HEK293 (cell line): ENCODE measurements around the gene KRTAP9-7.
A peak's percentile ranks its signal among the peaks of the same experiment; 100 is the strongest.

Source experiments
- CTCF ChIA-PET: fragments of 350-600 bp; formaldehyde crosslinking; extraction: SDS; loops from one replicate; lab custom pipeline; 2021; ENCODE audit warnings: antibody characterized with exemption; lab: Yijun Ruan, JAX
- POLR2A ChIA-PET: fragments of 300-600 bp; formaldehyde crosslinking; extraction: SDS; loops from one replicate; lab custom pipeline; 2020; ENCODE audit warnings: antibody characterized with exemption, inconsistent platforms; lab: Yijun Ruan, JAX
- H3K27ac ChIP-seq: fragments of 200-500 bp; sonication (Bioruptor generic); 2 replicates; pipeline ENCODE4 v1.5.1; 2014; ENCODE audit warnings: low read depth, low read length, control low read depth, inconsistent platforms; ENCODE audit errors: extremely low read depth
- H3K36me3 ChIP-seq, 2 experiments: fragments of 200-500 bp in 1 of 2; sonication (Bioruptor generic) in 1 of 2; 1 replicate in 1 of 2; 2 replicates in 1 of 2; pipeline ENCODE4 v1.5.1; 2014 to 2017; ENCODE audit warnings: inconsistent platforms in 2 of 2, low read length in 2 of 2; ENCODE audit not compliant: control insufficient read depth in 2 of 2, insufficient read depth in 1 of 2
- H3K4me1 ChIP-seq: fragments of 200-500 bp; sonication (Bioruptor generic); 2 replicates; pipeline ENCODE4 v1.5.1; 2014; ENCODE audit warnings: mild to moderate bottlenecking, low read length, inconsistent platforms; ENCODE audit not compliant: control insufficient read depth, insufficient read depth
- H3K4me3 ChIP-seq: 2 replicates; pipeline ENCODE4 v1.5.1; 2011; ENCODE audit warnings: low read depth, mild to moderate bottlenecking, control low read depth, low read length, moderate library complexity
- H3K9me3 ChIP-seq: fragments of 200-500 bp; sonication (Bioruptor generic); 2 replicates; pipeline ENCODE4 v1.5.1; 2014; ENCODE audit warnings: low read depth, low read length, inconsistent platforms; ENCODE audit not compliant: control insufficient read depth, insufficient read depth
- CTCF ChIP-seq: fragments of 450-650 bp; formaldehyde crosslinking; IDR thresholded peaks from 2 replicates; pipeline ENCODE4 v1.5.1; 2016; ENCODE audit warnings: missing biosample characterization, missing genetic modification characterization
- KLF16 ChIP-seq: fragments of 450-650 bp; formaldehyde crosslinking; IDR thresholded peaks from 2 replicates; pipeline ENCODE4 v1.5.1; 2017; ENCODE audit warnings: missing biosample characterization, missing genetic modification characterization
- SP3 ChIP-seq: fragments of 450-650 bp; formaldehyde crosslinking; IDR thresholded peaks from 2 replicates; pipeline ENCODE4 v1.5.1; 2016; ENCODE audit warnings: missing biosample characterization, missing genetic modification characterization
- ZBTB48 ChIP-seq: fragments of 450-650 bp; formaldehyde crosslinking; IDR thresholded peaks from 2 replicates; pipeline ENCODE4 v1.5.1; 2016; ENCODE audit warnings: missing biosample characterization, missing genetic modification characterization
- ZFP37 ChIP-seq: fragments of 450-650 bp; formaldehyde crosslinking; IDR thresholded peaks from 2 replicates; pipeline ENCODE4 v1.5.1; 2016; ENCODE audit warnings: missing biosample characterization, missing genetic modification characterization
- ZNF121 ChIP-seq: fragments of 450-650 bp; formaldehyde crosslinking; IDR thresholded peaks from 2 replicates; pipeline ENCODE4 v1.5.1; 2016; ENCODE audit warnings: missing biosample characterization, missing genetic modification characterization
- ZNF138 ChIP-seq: fragments of 450-650 bp; formaldehyde crosslinking; IDR thresholded peaks from 2 replicates; pipeline ENCODE4 v1.5.1; 2016; ENCODE audit warnings: missing biosample characterization, missing genetic modification characterization, borderline replicate concordance
- ZNF274 ChIP-seq, 2 experiments: fragments of 200-500 bp in 1 of 2; fragments of 450-650 bp in 1 of 2; sonication (Bioruptor generic) in 1 of 2; formaldehyde crosslinking in 1 of 2; IDR thresholded peaks; 2 replicates each; pipeline versions ENCODE4 v1.5.1 to v1.6.1; 2014 to 2016; ENCODE audit warnings: borderline replicate concordance in 1 of 2, inconsistent platforms in 1 of 2, low read length in 1 of 2, missing biosample characterization in 1 of 2, missing genetic modification characterization in 1 of 2
- ZNF354C ChIP-seq: fragments of 450-650 bp; formaldehyde crosslinking; IDR thresholded peaks from 2 replicates; pipeline ENCODE4 v1.5.1; 2016; ENCODE audit warnings: missing biosample characterization, missing genetic modification characterization, low read depth, borderline replicate concordance
- ZNF404 ChIP-seq: fragments of 450-650 bp; formaldehyde crosslinking; IDR thresholded peaks from 2 replicates; pipeline ENCODE4 v1.5.1; 2017; ENCODE audit warnings: missing biosample characterization, missing genetic modification characterization
- ZNF433 ChIP-seq: fragments of 450-650 bp; formaldehyde crosslinking; IDR thresholded peaks from 2 replicates; pipeline ENCODE4 v1.5.1; 2016; ENCODE audit warnings: missing biosample characterization, missing genetic modification characterization, low read depth
- ZNF571 ChIP-seq: fragments of 450-650 bp; formaldehyde crosslinking; IDR thresholded peaks from 2 replicates; pipeline ENCODE4 v1.5.0; 2017; ENCODE audit warnings: missing biosample characterization, missing genetic modification characterization
- ZNF623 ChIP-seq: fragments of 450-650 bp; formaldehyde crosslinking; IDR thresholded peaks from 2 replicates; pipeline ENCODE4 v1.5.1; 2016; ENCODE audit warnings: missing biosample characterization, missing genetic modification characterization
- ZNF654 ChIP-seq: fragments of 450-650 bp; formaldehyde crosslinking; IDR thresholded peaks from 2 replicates; pipeline ENCODE4 v1.5.1; 2016; ENCODE audit warnings: low read depth, missing biosample characterization, missing genetic modification characterization
- ZNF658 ChIP-seq: fragments of 450-650 bp; formaldehyde crosslinking; IDR thresholded peaks from 2 replicates; pipeline ENCODE4; 2016; ENCODE audit warnings: missing biosample characterization, missing genetic modification characterization
- ZNF664 ChIP-seq: fragments of 450-650 bp; formaldehyde crosslinking; IDR thresholded peaks from 2 replicates; pipeline ENCODE4 v1.5.1; 2016; ENCODE audit warnings: missing biosample characterization, missing genetic modification characterization
- ZNF670 ChIP-seq: fragments of 450-650 bp; formaldehyde crosslinking; IDR thresholded peaks from 2 replicates; pipeline ENCODE4 v1.5.1; 2016; ENCODE audit warnings: missing biosample characterization, missing genetic modification characterization, low read depth

KRTAP9-7 gene

GRCh38 chr17:41318231-41318630, 42.7 kb downstream of the KRTAP9-7 start:
- ChIA-PET POLR2A (interaction anchor here (0.6 kb wide), 1 partner anchor 53 kb away, joined by 3 read pairs; no protein-coding TSS in a partner anchor), CTCF (interaction anchor here (1.0 to 1.3 kb wide), 2 partner anchors 231 to 409 kb away, joined by 4 read pairs; no protein-coding TSS in a partner anchor)
- no peaks in the 10 kb centered on the region for H3K36me3 ChIP-seq
- no peak overlapping the region for H3K4me3 ChIP-seq
- no peaks in the 10 kb centered on the region for H3K4me1 ChIP-seq
- H3K27ac ChIP-seq, result no peak overlapping the region
- TF ChIP-seq SP3 (tag by site-specific recombination) (no peak), ZNF670 (no peak), ZNF658 (tag by site-specific recombination) (no peak), ZFP37 (tag by site-specific recombination) (no peak), ZNF274 (IDR thresholded peaks at IDR 0.05; ENCODE audit: low read length) (no peak), ZNF274 (tag by site-specific recombination; IDR thresholded peaks at IDR 0.05; ENCODE audit: borderline replicate concordance) (no peak)
- H3K9me3 ChIP-seq, result no peaks in the 10 kb centered on the region

GRCh38 chr17:41322094-41322902, 46.8 kb downstream of the KRTAP9-7 start:
- Histone ChIP-seq H3K9me3 (no peaks in the 10 kb centered on the region), H3K4me3 (no peak overlapping the region), H3K27ac (no peak overlapping the region), H3K36me3 (no peaks in the 10 kb centered on the region), H3K4me1 (no peaks in the 10 kb centered on the region)
- ChIA-PET POLR2A (interaction anchor here (1.2 kb wide), 1 partner anchor 367 kb away, joined by 3 read pairs; no protein-coding TSS in a partner anchor), CTCF (interaction anchor here (0.5 to 4.2 kb wide), 58 partner anchors 8 to 771 kb away, joined by 3 to 27 read pairs (median 4); partner anchors contain the start of genes KRTAP16-1, KRTAP29-1 and KRTAP4-6)
- TF ChIP-seq ZNF121 (tag by site-specific recombination) (peak; percentile 58; the same call in 1 of the 2 replicates), ZNF354C (tag by site-specific recombination) (no peak), CTCF (tag by site-specific recombination) (no peak; the same call in 1 of the 2 replicates), ZNF138 (tag by site-specific recombination) (no peak), ZNF664 (tag by site-specific recombination) (no peak), KLF16 (no peak), ZNF654 (tag by site-specific recombination) (peak; percentile 51), ZNF433 (tag by site-specific recombination) (no peak)

GRCh38 chr17:41322903-41323895, 47.7 kb downstream of the KRTAP9-7 start:
- ChIA-PET POLR2A (interaction anchor here (1.2 kb wide), 1 partner anchor 366 kb away, joined by 3 read pairs; no protein-coding TSS in a partner anchor), CTCF (interaction anchor here (0.5 to 4.2 kb wide), 53 partner anchors 9 to 467 kb away, joined by 3 to 27 read pairs (median 4); partner anchors contain the start of genes KRTAP16-1, KRTAP29-1 and KRTAP4-6)
- TF ChIP-seq ZNF404 (tag by site-specific recombination) (no peak), ZBTB48 (peak; percentile 84), ZNF571 (tag by site-specific recombination) (no peak), ZNF623 (tag by site-specific recombination) (peak; percentile 56)
- no peaks in the 10 kb centered on the region for H3K9me3 ChIP-seq
- H3K27ac ChIP-seq, result no peak overlapping the region
- no peak overlapping the region for H3K4me3 ChIP-seq
- H3K4me1 ChIP-seq, result no peaks in the 10 kb centered on the region
- no peaks in the 10 kb centered on the region for H3K36me3 ChIP-seq
